Trophoblast cell (in vitro differentiated cells and primary cell): Measurements from ENCODE around the gene PODXL.

Source experiments
- DNase-seq, 2 donors: peaks; one replicate each; pipeline ENCODE4 v3.0.0-alpha.2; 2016
- H2AFZ ChIP-seq: 2 replicates; pipeline ENCODE4 v1.6.1; 2013; ENCODE audit warnings: low read length, moderate library complexity, mild to moderate bottlenecking; ENCODE audit not compliant: insufficient read depth, poor library complexity
- H2AK5ac ChIP-seq: 2 replicates; pipeline ENCODE4 v1.6.1; 2013; ENCODE audit warnings: mild to moderate bottlenecking, low read length
- H2BK120ac ChIP-seq: 2 replicates; pipeline ENCODE4 v1.6.1; 2013; ENCODE audit warnings: low read length, mild to moderate bottlenecking, moderate library complexity; ENCODE audit not compliant: insufficient read depth, poor library complexity
- H2BK12ac ChIP-seq: 2 replicates; pipeline ENCODE4 v1.6.1; 2013; ENCODE audit warnings: mild to moderate bottlenecking, low read length, moderate library complexity
- H2BK5ac ChIP-seq: 2 replicates; pipeline ENCODE4 v1.6.1; 2013; ENCODE audit warnings: low read length, low read depth, moderate library complexity, mild to moderate bottlenecking; ENCODE audit not compliant: poor library complexity
- H3K14ac ChIP-seq: 2 replicates; pipeline ENCODE4 v1.6.1; 2013; ENCODE audit warnings: mild to moderate bottlenecking, low read length
- H3K18ac ChIP-seq: 2 replicates; pipeline ENCODE4 v1.6.1; 2013; ENCODE audit warnings: mild to moderate bottlenecking, low read length
- H3K23ac ChIP-seq: 2 replicates; pipeline ENCODE4 v1.6.1; 2013; ENCODE audit warnings: low read length
- H3K27ac ChIP-seq: 2 replicates; pipeline ENCODE4 v1.5.1; 2013; ENCODE audit warnings: low read depth, mild to moderate bottlenecking, inconsistent platforms, low read length, moderate library complexity
- H3K27me3 ChIP-seq: 2 replicates; pipeline ENCODE4 v1.6.1; 2013; ENCODE audit warnings: inconsistent platforms, mild to moderate bottlenecking, low read length, moderate library complexity; ENCODE audit not compliant: insufficient read depth
- H3K36me3 ChIP-seq, 2 experiments: 1 replicate in 1 of 2; 2 replicates in 1 of 2; pipeline ENCODE4 v1.6.1; 2013; ENCODE audit warnings: low read length in 2 of 2, mild to moderate bottlenecking in 2 of 2, moderate library complexity in 1 of 2; ENCODE audit not compliant: insufficient read depth in 2 of 2, control insufficient read depth in 1 of 2
- H3K4ac ChIP-seq: 2 replicates; pipeline ENCODE4 v1.6.1; 2013; ENCODE audit warnings: low read depth, mild to moderate bottlenecking, low read length, moderate library complexity
- H3K4me1 ChIP-seq, 2 experiments: 1 replicate in 1 of 2; 2 replicates in 1 of 2; pipeline ENCODE4 v1.6.1; 2013; ENCODE audit warnings: low read length in 2 of 2, mild to moderate bottlenecking in 2 of 2, moderate library complexity in 1 of 2; ENCODE audit not compliant: insufficient read depth in 2 of 2, control insufficient read depth in 1 of 2
- H3K4me2 ChIP-seq: 2 replicates; pipeline ENCODE4 v1.6.1; 2013; ENCODE audit warnings: inconsistent platforms, mild to moderate bottlenecking, low read length, moderate library complexity
- H3K4me3 ChIP-seq: 2 replicates; pipeline ENCODE4 v1.5.1; 2013; ENCODE audit warnings: mild to moderate bottlenecking, low read depth, low read length, inconsistent platforms
- H3K79me1 ChIP-seq: one replicate; pipeline ENCODE4 v1.6.1; 2013; ENCODE audit warnings: low read length
- H3K79me2 ChIP-seq: 2 replicates; pipeline ENCODE4 v1.6.1; 2013; ENCODE audit warnings: low read length, mild to moderate bottlenecking; ENCODE audit not compliant: control insufficient read depth, insufficient read depth, poor library complexity
- H3K9ac ChIP-seq: 2 replicates; pipeline ENCODE4 v1.6.1; 2013; ENCODE audit warnings: mild to moderate bottlenecking, low read length
- H3K9me3 ChIP-seq: 2 replicates; pipeline ENCODE4 v1.6.1; 2013; ENCODE audit warnings: low read depth, mild to moderate bottlenecking, control low read depth, inconsistent platforms, low read length; ENCODE audit not compliant: insufficient read depth
- H4K12ac ChIP-seq: 2 replicates; pipeline ENCODE4 v1.6.1; 2013; ENCODE audit warnings: low read depth, mild to moderate bottlenecking, low read length, moderate library complexity
- H4K8ac ChIP-seq: 2 replicates; pipeline ENCODE4 v1.6.1; 2013; ENCODE audit warnings: low read depth, mild to moderate bottlenecking, low read length, moderate library complexity
- H4K91ac ChIP-seq: one replicate; pipeline ENCODE4 v1.6.1; 2013; ENCODE audit warnings: low read depth, mild to moderate bottlenecking, low read length, moderate library complexity
- WGBS: extraction: QIAGEN DNeasy Blood & Tissue Kit; methylation state at CpG from one replicate; pipeline ENCODE4 v1.1.7; 2013; ENCODE audit warnings: missing lambda C conversion rate; ENCODE audit not compliant: insufficient read length, insufficient coverage; ENCODE audit errors: extremely low coverage; 5-methylcytosine and 5-hydroxymethylcytosine counted together

Gene PODXL

DNA sequence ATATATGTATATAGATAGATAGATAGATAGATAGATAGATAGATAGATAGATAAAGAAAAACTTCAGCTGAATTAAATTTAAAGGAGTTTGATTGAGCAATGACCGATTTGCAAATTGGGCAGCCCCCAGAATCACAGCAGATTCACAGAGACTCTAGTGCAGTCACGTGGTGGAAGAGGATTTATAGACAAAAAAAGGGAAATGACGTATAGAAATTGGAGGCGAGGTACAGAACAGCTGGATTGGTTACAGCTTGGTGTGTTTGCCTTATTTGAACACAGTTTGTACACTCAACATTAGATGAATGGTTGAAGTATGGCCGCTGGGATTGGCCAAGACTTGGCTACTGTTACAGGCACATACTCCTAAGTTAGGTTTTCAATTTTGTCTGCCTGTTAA lies 8.2 kb upstream of the PODXL start:
- no peak for DNase-seq
- Histone ChIP-seq H3K27me3 (no peaks in the 10 kb centered on the region), H3K4me2 (no peak overlapping the region), H3K9me3 (no peaks in the 10 kb centered on the region), H3K23ac (no peak overlapping the region), H4K8ac (no peak overlapping the region), H3K36me3 (no peaks in the 10 kb centered on the region), H3K27ac (no peak overlapping the region), H3K79me2 (no peaks in the 10 kb centered on the region), H3K4me1 (no peaks in the 10 kb centered on the region), H2BK12ac (no peak overlapping the region), H2BK5ac (no peak overlapping the region), H2BK120ac (no peak overlapping the region), H3K9ac (no peak overlapping the region), H2AK5ac (no peak overlapping the region), H3K4ac (no peak overlapping the region), H2AFZ (no peak overlapping the region), H4K12ac (no peak overlapping the region), H3K4me3 (no peak overlapping the region), H3K18ac (no peak overlapping the region), H4K91ac (no peak overlapping the region), H3K14ac (no peak overlapping the region), H3K79me1 (no peaks in the 10 kb centered on the region)
- WGBS, result no CpG with 5 or more reads among the region's 5 CpGs

DNA sequence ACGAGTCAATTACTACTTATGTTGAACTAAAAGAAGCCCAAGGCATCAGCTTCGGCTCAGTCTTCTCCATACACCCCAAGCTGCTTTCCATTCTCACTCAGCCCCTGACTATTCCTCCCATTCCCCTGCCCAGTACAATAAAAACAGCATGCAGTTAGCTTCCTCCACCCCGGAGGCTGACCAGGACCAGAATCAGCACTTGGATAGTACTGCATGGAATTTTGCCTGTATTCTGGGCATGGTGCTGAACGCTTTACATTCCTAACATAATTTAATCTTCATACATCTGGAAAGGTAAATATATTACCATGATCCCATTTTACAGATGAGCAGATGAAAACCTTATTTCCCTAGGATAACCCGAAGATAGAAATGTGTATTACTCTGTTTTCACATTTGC lies 7.5 kb upstream of the PODXL start:
- no peaks in the 10 kb centered on the region for H3K4me1 ChIP-seq
- H2AFZ ChIP-seq, result no peak overlapping the region
- H2BK5ac ChIP-seq, result no peak overlapping the region
- H3K23ac ChIP-seq, result no peak overlapping the region
- no peak overlapping the region for H3K14ac ChIP-seq
- no peak overlapping the region for H2BK12ac ChIP-seq
- no peak overlapping the region for H4K12ac ChIP-seq
- H3K18ac ChIP-seq, result no peak overlapping the region
- H3K4ac ChIP-seq, result no peak overlapping the region
- no peaks in the 10 kb centered on the region for H3K9me3 ChIP-seq
- H2AK5ac ChIP-seq, result no peak overlapping the region
- no peaks in the 10 kb centered on the region for H3K79me1 ChIP-seq
- no peak overlapping the region for H3K9ac ChIP-seq
- no peak overlapping the region for H3K4me3 ChIP-seq
- no peak for DNase-seq
- H3K27me3 ChIP-seq, result no peaks in the 10 kb centered on the region
- no peak overlapping the region for H3K27ac ChIP-seq
- WGBS, result no CpG with 5 or more reads among the region's 5 CpGs
- H3K79me2 ChIP-seq, result no peaks in the 10 kb centered on the region
- no peak overlapping the region for H4K91ac ChIP-seq
- H3K36me3 ChIP-seq, result no peaks in the 10 kb centered on the region
- H4K8ac ChIP-seq, result no peak overlapping the region
- H2BK120ac ChIP-seq, result no peak overlapping the region
- H3K4me2 ChIP-seq, result no peak overlapping the region

DNA sequence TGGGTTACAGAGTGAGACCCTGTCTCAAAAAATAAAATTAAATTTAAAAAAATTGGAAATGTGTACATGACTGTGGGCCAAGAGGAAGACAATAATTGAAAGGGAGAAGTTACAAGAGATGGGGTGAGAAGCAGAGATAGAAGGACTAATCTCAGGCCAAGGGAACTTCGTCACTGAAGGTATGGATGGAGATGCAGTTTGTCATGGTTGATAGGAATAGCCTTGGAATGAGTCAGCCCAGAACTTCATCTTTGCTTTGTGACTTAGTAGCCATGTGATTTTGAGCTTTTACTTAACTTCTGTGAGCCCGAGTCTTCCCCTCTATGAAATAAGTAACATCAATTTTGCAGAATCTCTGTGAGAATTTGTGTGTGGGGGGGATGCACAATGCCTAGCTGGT lies 6.5 kb upstream of the PODXL start:
- no peak overlapping the region for H3K9ac ChIP-seq
- no peak overlapping the region for H4K12ac ChIP-seq
- no peaks in the 10 kb centered on the region for H3K27me3 ChIP-seq
- H2BK12ac ChIP-seq, result no peak overlapping the region
- no peak overlapping the region for H4K91ac ChIP-seq
- H3K4me2 ChIP-seq, result no peak overlapping the region
- H2AK5ac ChIP-seq, result no peak overlapping the region
- no peak overlapping the region for H3K18ac ChIP-seq
- H2AFZ ChIP-seq, result no peak overlapping the region
- H3K9me3 ChIP-seq, result no peaks in the 10 kb centered on the region
- H3K79me2 ChIP-seq, result peaks cover 2% of the 10 kb centered on the region
- H4K8ac ChIP-seq, result no peak overlapping the region
- no peak overlapping the region for H3K23ac ChIP-seq
- H2BK120ac ChIP-seq, result no peak overlapping the region
- DNase-seq, result peak in 1 of 2 donors; percentile 39
- H3K4me3 ChIP-seq, result no peak overlapping the region
- H3K14ac ChIP-seq, result no peak overlapping the region
- no peaks in the 10 kb centered on the region for H3K36me3 ChIP-seq
- H3K4me1 ChIP-seq, result peaks cover under 1 to 2% of the 10 kb centered on the region in 2 experiments
- no CpG with 5 or more reads among the region's 2 CpGs for WGBS
- peaks cover 2% of the 10 kb centered on the region for H3K79me1 ChIP-seq
- H3K4ac ChIP-seq, result no peak overlapping the region
- H3K27ac ChIP-seq, result no peak overlapping the region
- H2BK5ac ChIP-seq, result no peak overlapping the region

DNA sequence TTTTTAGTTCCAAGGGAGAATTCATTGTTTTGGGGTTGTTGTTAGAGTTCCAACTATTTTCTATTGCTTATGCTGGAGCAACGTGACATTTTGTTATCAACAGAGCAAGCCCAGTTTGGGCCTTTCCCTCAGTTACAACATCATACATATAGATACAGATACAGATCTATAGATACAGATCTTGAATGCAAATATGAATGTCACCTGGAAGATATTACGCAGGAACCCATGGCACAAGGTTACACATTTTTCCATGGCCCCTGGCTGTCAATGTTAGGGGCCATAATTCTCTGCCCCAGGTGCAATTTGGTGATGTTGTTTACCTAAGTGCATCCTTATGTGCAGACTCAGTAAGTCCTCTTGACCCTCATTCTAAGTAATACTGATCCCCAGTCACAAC lies 3.6 kb upstream of the PODXL start:
- Histone ChIP-seq H3K4me2 (no peak overlapping the region), H2BK5ac (no peak overlapping the region), H3K27ac (no peak overlapping the region), H3K36me3 (no peaks in the 10 kb centered on the region), H3K4me1 (peaks cover 10 to 19% of the 10 kb centered on the region in 2 experiments), H3K4me3 (no peak overlapping the region), H4K91ac (no peak overlapping the region), H3K14ac (no peak overlapping the region), H2AFZ (no peak overlapping the region), H3K27me3 (peaks cover 7% of the 10 kb centered on the region), H3K79me1 (peaks cover 11% of the 10 kb centered on the region), H2BK120ac (no peak overlapping the region), H4K8ac (no peak overlapping the region), H3K4ac (no peak overlapping the region), H3K23ac (no peak overlapping the region), H2AK5ac (no peak overlapping the region), H3K79me2 (peaks cover 11% of the 10 kb centered on the region), H4K12ac (no peak overlapping the region), H2BK12ac (no peak overlapping the region), H3K18ac (no peak overlapping the region), H3K9ac (no peak overlapping the region), H3K9me3 (peaks cover 4% of the 10 kb centered on the region)
- WGBS, result no CpG with 5 or more reads among the region's 2 CpGs
- peak; percentile 25 to 83 for DNase-seq
